ENCODE measurements around the gene MACROH2A1. TPM values are rescaled to one million over a fixed set of nuclear protein-coding genes. Genes with fewer than 3 reads are reported as not detected.

MACROH2A1 gene
- total and polyA plus RNA-seq, 5 donors from 2014 or later, result 126 to 161 (median 140) TPM

DNA sequence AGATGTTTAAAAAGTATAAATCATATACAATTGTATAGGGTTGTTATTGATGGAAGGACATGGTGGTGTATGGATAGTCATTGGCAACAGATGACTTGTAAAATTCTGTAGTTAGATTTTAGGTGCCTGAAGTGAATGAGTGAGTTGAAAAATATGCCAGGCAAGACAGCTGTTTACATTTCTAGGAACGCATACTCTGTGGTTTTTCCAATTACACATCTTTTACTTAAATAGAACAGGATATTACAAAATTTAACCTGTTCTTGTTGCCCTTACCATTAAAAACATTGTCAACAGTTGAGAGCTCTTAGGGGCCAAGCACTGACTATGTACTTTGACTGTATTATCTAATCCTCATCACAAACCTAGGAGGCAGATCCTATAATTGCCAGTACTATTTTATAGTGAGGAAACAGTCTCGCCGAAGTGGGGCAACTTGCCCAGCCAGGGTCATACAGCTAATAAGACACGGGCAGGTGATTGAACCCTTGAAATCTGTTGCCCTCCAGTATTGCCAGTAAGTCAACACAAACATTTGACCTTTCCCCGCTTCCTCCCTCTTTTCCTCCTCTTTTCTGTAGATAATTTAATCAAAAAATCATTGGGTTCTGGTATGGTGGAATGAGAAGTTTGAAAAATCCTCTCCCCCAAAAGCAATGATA is 88.6 kb downstream of the MACROH2A1 start:
- H3K4me3 Mint-ChIP-seq, result no peak overlapping the region
- H3K36me3 ChIP-seq (ENCODE audit: control insufficient read depth, insufficient read depth, low read length), result no peaks in the 10 kb centered on the region
- H3K27me3 ChIP-seq (ENCODE audit: control insufficient read depth, insufficient read depth, low read length), result no peaks in the 10 kb centered on the region
- peak in 1 of 3 donors; percentile 93 for DNase-seq
- H3K4me1 Mint-ChIP-seq, result peaks cover 0 to 9% (median 2%) of the 10 kb centered on the region in 4 donors
- H3K4me3 ChIP-seq (ENCODE audit: low read depth, low read length), result no peak overlapping the region
- no peak overlapping the region for H3K27ac Mint-ChIP-seq
- H3K36me3 Mint-ChIP-seq, result no peaks in the 10 kb centered on the region
- peaks cover 0 to 2% (median 0%) of the 10 kb centered on the region in 7 donors for H3K9me3 Mint-ChIP-seq
- H3K9me3 ChIP-seq (ENCODE audit: control insufficient read depth in 2 of 2, low read length in 2 of 2), result no peaks in the 10 kb centered on the region
- no peaks in the 10 kb centered on the region for H3K4me1 ChIP-seq (ENCODE audit: control insufficient read depth, insufficient read depth, low read length, poor library complexity, severe bottlenecking)
- peaks cover 12% of the 10 kb centered on the region for H3K27me3 Mint-ChIP-seq
- no peak for ATAC-seq (ENCODE audit: low read depth in 2 of 2)
- no peak overlapping the region for H3K27ac ChIP-seq (ENCODE audit: insufficient read depth, low read length, poor library complexity, severe bottlenecking)

DNA sequence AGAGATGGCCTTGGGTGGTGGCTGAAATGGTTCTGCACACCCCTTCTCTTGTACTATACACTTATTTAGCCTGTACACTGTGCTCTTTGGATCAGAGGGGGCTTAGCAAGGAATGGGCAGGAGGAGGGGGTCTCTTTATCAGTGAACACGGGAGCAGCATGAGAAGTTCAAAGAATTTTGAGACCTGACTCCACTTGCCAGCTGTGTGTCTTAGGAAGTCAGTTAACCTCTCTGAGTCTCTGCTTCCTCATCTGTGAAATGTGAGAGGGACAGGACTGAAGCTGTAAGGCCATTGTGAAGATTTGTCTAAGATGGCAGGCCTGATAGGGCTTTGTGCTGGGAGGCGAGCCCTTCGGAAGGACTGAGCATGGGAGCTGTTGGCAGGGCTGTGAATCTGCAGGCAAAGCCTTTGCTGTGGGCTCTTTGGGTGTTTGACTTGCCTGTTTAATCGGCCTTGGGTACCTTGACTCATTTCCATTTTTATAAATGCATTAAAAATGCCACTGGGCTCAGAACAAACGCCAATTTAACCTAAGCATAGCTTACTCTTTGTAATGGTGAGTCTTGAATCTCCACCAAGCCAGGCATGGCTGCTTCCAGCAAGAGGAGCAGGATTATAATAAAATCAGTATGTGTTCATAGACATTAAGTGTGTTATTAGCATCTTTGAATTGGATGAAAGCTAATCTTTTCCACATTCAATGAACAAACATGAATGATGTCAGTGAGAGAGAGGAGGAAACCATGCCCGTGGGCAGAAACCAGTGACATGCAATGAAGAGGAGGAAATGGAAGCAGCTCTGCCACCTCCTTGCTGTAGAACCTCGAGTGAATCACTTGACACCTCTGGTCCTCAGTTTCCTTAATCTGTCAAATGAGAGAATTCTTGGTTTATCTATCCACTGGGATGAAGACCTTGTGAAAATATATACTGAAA is 89.4 kb downstream of the MACROH2A1 start:
- Mint-ChIP-seq H3K36me3 (no peaks in the 10 kb centered on the region), H3K27ac (peak overlapping the region in 1 of 3 donors; percentile 3), H3K4me1 (peaks cover 0 to 9% (median 2%) of the 10 kb centered on the region in 4 donors), H3K4me3 (no peak overlapping the region), H3K9me3 (peaks cover 0 to 3% (median 0%) of the 10 kb centered on the region in 7 donors), H3K27me3 (peaks cover 16% of the 10 kb centered on the region)
- Histone ChIP-seq H3K27me3 (ENCODE audit: control insufficient read depth, insufficient read depth, low read length) (no peaks in the 10 kb centered on the region), H3K9me3 (ENCODE audit: control insufficient read depth in 2 of 2, low read length in 2 of 2) (no peaks in the 10 kb centered on the region), H3K36me3 (ENCODE audit: control insufficient read depth, insufficient read depth, low read length) (no peaks in the 10 kb centered on the region), H3K27ac (ENCODE audit: insufficient read depth, low read length, poor library complexity, severe bottlenecking) (no peak overlapping the region), H3K4me3 (ENCODE audit: low read depth, low read length) (no peak overlapping the region), H3K4me1 (ENCODE audit: control insufficient read depth, insufficient read depth, low read length, poor library complexity, severe bottlenecking) (no peaks in the 10 kb centered on the region)
- DNase-seq, result peak in 1 of 3 donors; percentile 72
- no peak for ATAC-seq (ENCODE audit: low read depth in 2 of 2)

DNA sequence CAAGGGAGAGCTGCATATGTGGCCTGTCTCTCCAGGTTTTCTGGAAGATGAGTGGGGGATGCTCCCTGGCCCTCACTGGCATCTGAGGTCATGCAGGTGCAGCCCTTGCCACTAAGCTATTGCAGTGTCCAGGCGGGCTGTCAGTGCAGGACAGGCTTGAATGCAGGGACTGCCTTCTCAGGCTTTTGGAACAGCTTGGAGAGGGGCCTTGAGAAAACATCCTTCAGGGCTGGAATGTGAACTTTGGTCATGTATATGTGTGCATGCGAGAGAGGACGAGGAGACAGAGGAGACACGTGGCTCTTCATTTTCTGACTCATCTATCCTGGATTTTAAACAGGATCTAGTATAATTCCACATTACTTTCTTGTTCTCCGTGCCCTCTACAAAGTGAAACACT is 90.3 kb downstream of the MACROH2A1 start:
- no peak overlapping the region for H3K27ac ChIP-seq (ENCODE audit: insufficient read depth, low read length, poor library complexity, severe bottlenecking)
- ATAC-seq (ENCODE audit: low read depth in 2 of 2) (no peak), DNase-seq (no peak)
- H3K4me1 ChIP-seq (ENCODE audit: control insufficient read depth, insufficient read depth, low read length, poor library complexity, severe bottlenecking), result no peaks in the 10 kb centered on the region
- Mint-ChIP-seq H3K27me3 (peaks cover 25% of the 10 kb centered on the region), H3K36me3 (no peaks in the 10 kb centered on the region), H3K9me3 (peaks cover 0 to 3% (median 0%) of the 10 kb centered on the region in 7 donors), H3K4me1 (peaks cover 0 to 9% (median 2%) of the 10 kb centered on the region in 4 donors), H3K4me3 (no peak overlapping the region), H3K27ac (no peak overlapping the region)
- H3K4me3 ChIP-seq (ENCODE audit: low read depth, low read length), result no peak overlapping the region
- no peaks in the 10 kb centered on the region for H3K36me3 ChIP-seq (ENCODE audit: control insufficient read depth, insufficient read depth, low read length)
- H3K27me3 ChIP-seq (ENCODE audit: control insufficient read depth, insufficient read depth, low read length), result no peaks in the 10 kb centered on the region
- H3K9me3 ChIP-seq (ENCODE audit: control insufficient read depth in 2 of 2, low read length in 2 of 2), result no peaks in the 10 kb centered on the region

DNA sequence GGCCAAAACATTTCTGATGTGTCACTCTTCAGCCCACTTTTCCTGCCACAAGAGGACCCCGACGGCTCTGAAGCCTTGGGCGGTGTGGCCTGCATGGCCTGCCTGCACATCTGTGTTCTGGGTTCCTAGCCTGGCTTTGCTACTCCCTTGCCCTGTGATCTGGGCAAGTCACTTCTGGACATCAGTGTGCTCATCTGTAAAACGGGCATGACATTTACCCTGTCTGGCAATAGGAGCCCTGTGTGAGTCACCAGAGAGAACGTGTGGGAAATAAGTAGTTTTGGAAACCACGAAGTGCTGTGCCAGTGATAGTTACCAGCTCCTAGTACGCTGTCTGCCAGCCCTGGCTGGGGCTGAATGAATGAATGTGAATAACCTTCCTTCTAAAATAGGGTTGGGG is 90.8 kb downstream of the MACROH2A1 start:
- Histone ChIP-seq H3K4me1 (ENCODE audit: control insufficient read depth, insufficient read depth, low read length, poor library complexity, severe bottlenecking) (no peaks in the 10 kb centered on the region), H3K4me3 (ENCODE audit: low read depth, low read length) (no peak overlapping the region), H3K27ac (ENCODE audit: insufficient read depth, low read length, poor library complexity, severe bottlenecking) (no peak overlapping the region), H3K9me3 (ENCODE audit: control insufficient read depth in 2 of 2, low read length in 2 of 2) (no peaks in the 10 kb centered on the region), H3K36me3 (ENCODE audit: control insufficient read depth, insufficient read depth, low read length) (no peaks in the 10 kb centered on the region), H3K27me3 (ENCODE audit: control insufficient read depth, insufficient read depth, low read length) (peaks cover under 1% of the 10 kb centered on the region)
- Mint-ChIP-seq H3K27me3 (peaks cover 26% of the 10 kb centered on the region), H3K4me3 (no peak overlapping the region), H3K27ac (no peak overlapping the region), H3K36me3 (no peaks in the 10 kb centered on the region), H3K4me1 (peaks cover 0 to 9% (median 2%) of the 10 kb centered on the region in 4 donors), H3K9me3 (peaks cover 0 to 3% (median 0%) of the 10 kb centered on the region in 7 donors)
- DNase-seq (peak in 1 of 3 donors; percentile 34), ATAC-seq (ENCODE audit: low read depth in 2 of 2) (no peak)

DNA sequence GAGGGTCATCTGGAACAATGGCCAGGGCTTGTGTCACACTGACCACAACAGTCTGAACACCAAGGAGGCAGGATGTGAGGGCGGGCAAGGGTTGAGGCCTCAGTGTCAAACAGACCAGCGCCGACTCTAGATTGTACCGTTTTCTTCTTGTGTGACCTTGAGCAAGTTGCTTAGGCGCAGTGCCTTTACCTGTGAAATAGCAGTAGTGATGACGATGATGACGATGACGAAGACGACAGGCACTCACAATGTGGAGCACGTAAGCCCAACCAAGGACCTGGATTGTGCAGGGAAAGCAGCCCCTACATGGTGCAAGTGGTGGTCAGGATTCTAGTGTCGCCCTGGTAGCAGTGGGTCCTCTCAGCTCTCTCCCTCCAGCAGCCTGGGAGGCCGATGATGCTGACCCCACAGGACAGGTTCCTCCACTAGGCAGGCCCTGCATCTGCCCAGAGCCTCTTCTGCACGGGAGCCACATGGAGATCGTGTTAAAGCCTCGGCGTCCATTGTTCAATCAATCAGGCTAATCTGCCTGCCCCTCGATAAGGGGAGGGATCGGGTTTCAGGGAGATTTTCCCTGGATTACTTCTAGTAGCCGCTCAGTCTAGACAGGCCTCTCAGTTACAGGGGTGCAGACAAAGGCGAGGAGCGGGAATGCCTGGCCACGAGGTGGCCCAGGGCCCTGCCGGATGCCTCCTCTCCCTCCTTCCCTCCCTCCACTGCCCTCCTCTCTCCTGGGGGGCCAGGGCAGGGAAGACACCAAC is 91.7 kb downstream of the MACROH2A1 start:
- no peak for ATAC-seq (ENCODE audit: low read depth in 2 of 2)
- H3K27me3 ChIP-seq (ENCODE audit: control insufficient read depth, insufficient read depth, low read length), result peaks cover 3% of the 10 kb centered on the region
- Mint-ChIP-seq H3K4me3 (no peak overlapping the region), H3K27me3 (peaks cover 32% of the 10 kb centered on the region), H3K9me3 (peaks cover 0 to 3% (median 0%) of the 10 kb centered on the region in 7 donors), H3K4me1 (peaks cover 0 to 9% (median 2%) of the 10 kb centered on the region in 4 donors), H3K36me3 (no peaks in the 10 kb centered on the region), H3K27ac (no peak overlapping the region)
- no peaks in the 10 kb centered on the region for H3K9me3 ChIP-seq (ENCODE audit: control insufficient read depth in 2 of 2, low read length in 2 of 2)
- DNase-seq, result no peak
- no peaks in the 10 kb centered on the region for H3K36me3 ChIP-seq (ENCODE audit: control insufficient read depth, insufficient read depth, low read length)
- no peaks in the 10 kb centered on the region for H3K4me1 ChIP-seq (ENCODE audit: control insufficient read depth, insufficient read depth, low read length, poor library complexity, severe bottlenecking)
- H3K4me3 ChIP-seq (ENCODE audit: low read depth, low read length), result no peak overlapping the region
- no peak overlapping the region for H3K27ac ChIP-seq (ENCODE audit: insufficient read depth, low read length, poor library complexity, severe bottlenecking)

DNA sequence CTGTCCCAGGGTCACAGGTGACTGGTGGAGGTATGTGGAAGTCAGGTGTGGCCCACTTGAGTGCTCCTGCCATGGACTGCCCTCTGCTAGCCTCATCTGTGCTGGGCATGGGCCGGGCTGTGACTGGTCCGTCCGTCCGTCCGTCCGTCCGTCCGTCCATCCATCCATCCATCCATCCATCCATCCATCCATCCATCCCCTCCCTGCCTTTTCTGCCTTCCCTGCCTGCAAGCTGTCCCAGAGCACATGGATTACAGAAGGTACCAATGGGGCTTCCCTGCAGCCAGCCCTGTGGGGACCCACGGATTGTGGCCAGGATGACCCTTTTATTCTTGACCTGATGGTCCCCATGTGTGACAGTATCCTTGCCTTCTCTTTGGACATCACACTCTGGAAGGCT is 92.5 kb downstream of the MACROH2A1 start:
- H3K27me3 Mint-ChIP-seq, result peaks cover 36% of the 10 kb centered on the region
- H3K36me3 ChIP-seq (ENCODE audit: control insufficient read depth, insufficient read depth, low read length), result no peaks in the 10 kb centered on the region
- H3K27ac Mint-ChIP-seq, result no peak overlapping the region
- H3K27me3 ChIP-seq (ENCODE audit: control insufficient read depth, insufficient read depth, low read length), result peaks cover 5% of the 10 kb centered on the region
- peaks cover 0 to 3% (median 0%) of the 10 kb centered on the region in 7 donors for H3K9me3 Mint-ChIP-seq
- H3K4me1 ChIP-seq (ENCODE audit: control insufficient read depth, insufficient read depth, low read length, poor library complexity, severe bottlenecking), result no peaks in the 10 kb centered on the region
- ATAC-seq (ENCODE audit: low read depth in 2 of 2) (no peak), DNase-seq (no peak)
- H3K36me3 Mint-ChIP-seq, result no peaks in the 10 kb centered on the region
- H3K4me3 ChIP-seq (ENCODE audit: low read depth, low read length), result no peak overlapping the region
- H3K27ac ChIP-seq (ENCODE audit: insufficient read depth, low read length, poor library complexity, severe bottlenecking), result no peak overlapping the region
- peaks cover 0 to 9% (median 2%) of the 10 kb centered on the region in 4 donors for H3K4me1 Mint-ChIP-seq
- H3K4me3 Mint-ChIP-seq, result no peak overlapping the region
- H3K9me3 ChIP-seq (ENCODE audit: control insufficient read depth in 2 of 2, low read length in 2 of 2), result no peaks in the 10 kb centered on the region

DNA sequence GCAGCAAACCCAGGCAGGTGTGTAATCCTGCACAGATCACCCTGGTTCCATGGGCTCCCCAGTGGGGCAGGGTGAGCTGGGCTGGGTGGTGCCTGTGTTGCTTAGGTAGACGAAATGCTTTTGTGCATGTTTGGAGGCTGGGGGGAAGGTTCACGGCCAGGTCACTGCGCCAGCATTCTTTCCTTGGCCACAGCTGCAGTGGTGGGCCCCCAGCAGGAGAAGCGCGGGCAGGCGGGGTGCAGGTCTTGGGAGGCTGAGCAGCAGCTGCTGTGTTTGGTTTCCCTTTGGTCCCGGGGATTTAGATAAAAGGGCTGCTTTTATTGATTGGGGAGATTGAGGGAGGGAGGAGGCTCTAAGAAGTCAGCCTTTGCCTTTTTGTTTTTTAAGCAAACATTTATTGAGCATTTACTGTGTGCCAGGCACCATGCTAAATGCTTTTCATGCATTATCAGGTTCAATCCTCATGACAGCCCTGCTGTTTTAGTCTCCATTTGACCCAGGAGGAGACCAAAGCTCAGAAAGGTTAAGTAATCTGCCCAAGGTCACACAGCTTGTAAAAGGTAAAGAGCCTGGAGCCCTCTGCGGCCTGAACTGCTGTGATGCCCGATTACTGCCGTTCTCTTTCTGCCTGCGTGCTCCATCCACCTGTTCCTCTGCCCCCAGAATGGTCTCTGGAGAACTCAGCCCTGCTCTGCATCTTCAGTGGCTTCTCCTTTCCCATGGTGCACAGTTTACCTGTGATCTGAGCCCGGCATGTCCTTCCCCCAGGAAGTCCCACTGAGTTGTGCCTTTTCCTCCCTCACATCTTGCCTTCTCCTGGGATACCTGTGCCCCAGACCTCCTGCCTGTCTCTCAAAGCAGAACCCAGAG is 94.4 kb downstream of the MACROH2A1 start:
- Mint-ChIP-seq H3K4me3 (no peak overlapping the region), H3K4me1 (no peaks in the 10 kb centered on the region), H3K27me3 (peaks cover 50% of the 10 kb centered on the region), H3K36me3 (no peaks in the 10 kb centered on the region), H3K27ac (peak overlapping the region in 1 of 3 donors; percentile 43), H3K9me3 (peaks cover 0 to 3% (median 0%) of the 10 kb centered on the region in 7 donors)
- no peak for ATAC-seq (ENCODE audit: low read depth in 2 of 2)
- Histone ChIP-seq H3K9me3 (ENCODE audit: control insufficient read depth in 2 of 2, low read length in 2 of 2) (no peaks in the 10 kb centered on the region), H3K36me3 (ENCODE audit: control insufficient read depth, insufficient read depth, low read length) (no peaks in the 10 kb centered on the region), H3K27ac (ENCODE audit: insufficient read depth, low read length, poor library complexity, severe bottlenecking) (no peak overlapping the region), H3K4me1 (ENCODE audit: control insufficient read depth, insufficient read depth, low read length, poor library complexity, severe bottlenecking) (no peaks in the 10 kb centered on the region), H3K4me3 (ENCODE audit: low read depth, low read length) (no peak overlapping the region), H3K27me3 (ENCODE audit: control insufficient read depth, insufficient read depth, low read length) (peaks cover 14% of the 10 kb centered on the region)
- no peak for DNase-seq
